Endothelial cell of umbilical vein (primary cell): ENCODE results near the gene RNF224.

Source experiments
- CTCF ChIP-seq, 2 donors: IDR thresholded peaks; 1 replicate in 1 of 2; 2 replicates in 1 of 2; pipeline ENCODE4 v1.5.1; 2011; ENCODE audit warnings: low read length in 2 of 2, mild to moderate bottlenecking in 2 of 2, moderate library complexity in 2 of 2, control low read depth in 1 of 2, inconsistent platforms in 1 of 2, low read depth in 1 of 2; ENCODE audit not compliant: insufficient read depth in 1 of 2; ENCODE audit errors: extremely low read depth in 1 of 2
- EZH2 ChIP-seq: IDR thresholded peaks from 2 replicates; pipeline ENCODE4 v1.6.1; 2012; ENCODE audit warnings: borderline replicate concordance, low read depth, mild to moderate bottlenecking, moderate library complexity, low read length, inconsistent platforms; ENCODE audit not compliant: severe bottlenecking
- FOS ChIP-seq: IDR thresholded peaks from 2 replicates; pipeline ENCODE4 v1.6.1; 2011; ENCODE audit warnings: mild to moderate bottlenecking, low read length, moderate library complexity, borderline replicate concordance; ENCODE audit not compliant: insufficient read depth
- GATA2 ChIP-seq: IDR thresholded peaks from 2 replicates; pipeline ENCODE4 v1.7.0; 2011; ENCODE audit warnings: low read depth, mild to moderate bottlenecking, moderate library complexity, mixed read lengths, low read length; ENCODE audit not compliant: insufficient read length, insufficient read depth
- JUN ChIP-seq: IDR thresholded peaks from 2 replicates; pipeline ENCODE4 v1.6.1; 2011; ENCODE audit warnings: borderline replicate concordance, low read depth; ENCODE audit not compliant: insufficient read length, insufficient read depth
- MYC ChIP-seq: IDR thresholded peaks from one replicate; pipeline ENCODE4 v1.6.1; 2011; ENCODE audit warnings: mild to moderate bottlenecking, low read depth, low read length
- POLR2A ChIP-seq: IDR thresholded peaks from 2 replicates; pipeline ENCODE4 v1.6.1; 2012; ENCODE audit warnings: low read depth, mild to moderate bottlenecking, control low read depth, low read length
- POLR2AphosphoS5 ChIP-seq: IDR thresholded peaks from 2 replicates; pipeline ENCODE4 v1.6.1; 2012; ENCODE audit warnings: low read depth, mild to moderate bottlenecking, control low read depth, low read length, moderate library complexity; ENCODE audit not compliant: insufficient read depth
- TF ChIP-seq, protein P1 (sequence below): IDR thresholded peaks from 2 replicates; pipeline ENCODE4 v1.6.1; 2011; ENCODE audit not compliant: insufficient read depth, insufficient read length

DNA sequence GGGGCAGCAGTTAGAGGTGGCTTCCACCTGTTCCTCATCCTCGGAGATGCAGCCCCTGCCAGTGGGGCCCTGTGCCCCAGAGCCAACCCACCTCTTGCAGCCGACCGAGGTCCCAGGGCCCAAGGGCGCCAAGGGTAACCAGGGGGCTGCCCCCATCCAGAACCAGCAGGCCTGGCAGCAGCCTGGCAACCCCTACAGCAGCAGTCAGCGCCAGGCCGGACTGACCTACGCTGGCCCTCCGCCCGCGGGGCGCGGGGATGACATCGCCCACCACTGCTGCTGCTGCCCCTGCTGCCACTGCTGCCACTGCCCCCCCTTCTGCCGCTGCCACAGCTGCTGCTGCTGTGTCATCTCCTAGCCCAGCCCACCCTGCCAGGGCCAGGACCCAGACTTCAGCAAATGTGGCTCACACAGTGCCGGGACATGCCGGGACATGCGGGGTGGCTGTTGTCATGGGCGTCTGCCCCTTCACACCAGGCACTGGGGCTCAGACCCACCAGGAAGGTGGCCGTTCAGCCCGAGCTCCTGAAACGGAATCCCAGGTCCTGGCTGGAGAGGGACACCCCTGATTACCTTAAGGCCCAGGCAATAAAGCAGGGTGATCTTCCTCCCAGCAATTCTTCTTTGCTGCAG is 1.5 kb upstream of the RNF224 start:
- TF ChIP-seq POLR2A (no peak), GATA2 (no peak), CTCF (IDR thresholded peaks at IDR 0.05; ENCODE audit: extremely low read depth in 1 of 2, insufficient read depth in 1 of 2, low read depth in 1 of 2, low read length in 2 of 2) (no peak), EZH2 (no peak), MYC (no peak), POLR2AphosphoS5 (no peak), JUN (no peak), FOS (no peak)
- TF ChIP-seq, protein P1, sequence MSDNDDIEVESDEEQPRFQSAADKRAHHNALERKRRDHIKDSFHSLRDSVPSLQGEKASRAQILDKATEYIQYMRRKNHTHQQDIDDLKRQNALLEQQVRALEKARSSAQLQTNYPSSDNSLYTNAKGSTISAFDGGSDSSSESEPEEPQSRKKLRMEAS: no peak
